CD14-positive monocyte (primary cell): Measurements from ENCODE around the gene TENT5C. TPM values are rescaled to one million over a fixed set of nuclear protein-coding genes. Genes with fewer than 3 reads are reported as not detected.
A peak's percentile ranks its signal among the peaks of the same experiment; 100 is the strongest.

ENCODE experiments used
- DNase-seq, 3 donors: peaks; one replicate each; pipeline ENCODE4 v3.0.0-alpha.2; 2011 to 2022
- H2AFZ ChIP-seq: 2 replicates; pipeline ENCODE4 v1.6.0; 2012; ENCODE audit warnings: mild to moderate bottlenecking, low read depth, low read length, inconsistent platforms; ENCODE audit not compliant: insufficient read depth, poor library complexity, severe bottlenecking
- H3K27ac ChIP-seq, 2 donors: 1 replicate in 1 of 2; 2 replicates in 1 of 2; pipeline ENCODE4 v1.5.1; 2012 to 2013; ENCODE audit warnings: low read length in 2 of 2, control low read depth in 1 of 2, inconsistent platforms in 1 of 2, low read depth in 1 of 2, mild to moderate bottlenecking in 1 of 2
- H3K27me3 ChIP-seq, 2 donors: one replicate each; pipeline versions ENCODE4 v1.6.0 to v1.6.1; 2011 to 2013; ENCODE audit warnings: low read length in 2 of 2; ENCODE audit not compliant: control insufficient read depth in 2 of 2, insufficient read depth in 2 of 2
- H3K36me3 ChIP-seq, 2 donors: replicated peaks in 1 of 2; 1 replicate in 1 of 2; 2 replicates in 1 of 2; pipeline versions ENCODE4 v1.5.1 to v1.6.1; 2012 to 2013; ENCODE audit warnings: low read length in 2 of 2, control low read depth in 1 of 2, inconsistent platforms in 1 of 2, mild to moderate bottlenecking in 1 of 2; ENCODE audit not compliant: insufficient read depth in 2 of 2, control insufficient read depth in 1 of 2
- H3K4me1 ChIP-seq, 2 donors: 1 replicate in 1 of 2; 2 replicates in 1 of 2; pipeline versions ENCODE4 v1.5.1 to v1.6.1; 2012 to 2013; ENCODE audit warnings: low read length in 2 of 2, control low read depth in 1 of 2, inconsistent platforms in 1 of 2, mild to moderate bottlenecking in 1 of 2, moderate library complexity in 1 of 2; ENCODE audit not compliant: insufficient read depth in 2 of 2, control insufficient read depth in 1 of 2
- H3K4me2 ChIP-seq: replicated peaks from 2 replicates; pipeline ENCODE3; 2012; ENCODE audit warnings: low read length, moderate library complexity, mild to moderate bottlenecking; ENCODE audit not compliant: poor library complexity, severe bottlenecking; ENCODE audit errors: extremely low read depth
- H3K4me3 ChIP-seq, 3 experiments: fragments of 200-600 bp in 1 of 3; sonication (generic) in 1 of 3; replicated peaks in 1 of 3; 1 replicate in 2 of 3; 2 replicates in 1 of 3; pipeline ENCODE4 v1.5.1; 2011 to 2013; ENCODE audit warnings: low read length in 3 of 3, mild to moderate bottlenecking in 3 of 3, control low read depth in 2 of 3, low read depth in 2 of 3, inconsistent platforms in 1 of 3, moderate library complexity in 1 of 3
- H3K79me2 ChIP-seq: 2 replicates; pipeline ENCODE4 v1.6.0; 2012; ENCODE audit warnings: mild to moderate bottlenecking, control low read depth, inconsistent platforms, low read length, moderate library complexity; ENCODE audit not compliant: insufficient read depth
- H3K9ac ChIP-seq: 2 replicates; pipeline ENCODE4 v1.6.0; 2017; ENCODE audit warnings: low read length, mild to moderate bottlenecking; ENCODE audit not compliant: insufficient read depth, poor library complexity, severe bottlenecking
- H3K9me3 ChIP-seq, 2 donors: replicated peaks in 1 of 2; 1 replicate in 1 of 2; 2 replicates in 1 of 2; pipeline versions ENCODE4 v1.5.1 to v1.6.1; 2012 to 2013; ENCODE audit warnings: low read length in 2 of 2, control low read depth in 1 of 2; ENCODE audit not compliant: control insufficient read depth in 1 of 2, insufficient read depth in 1 of 2
- H4K20me1 ChIP-seq: 2 replicates; pipeline ENCODE4 v1.6.0; 2012; ENCODE audit warnings: mild to moderate bottlenecking, low read length, control low read depth, moderate library complexity; ENCODE audit not compliant: insufficient read depth
- H3K27ac Mint-ChIP-seq, 7 donors: one replicate each; pipeline ENCODE4 v1.8.0; 2020; ENCODE audit warnings: mild to moderate bottlenecking in 7 of 7, mixed read lengths in 7 of 7, moderate library complexity in 6 of 7, inconsistent platforms in 2 of 7
- H3K27me3 Mint-ChIP-seq, 3 donors: one replicate each; pipeline ENCODE4 v1.8.0; 2021 to 2022; ENCODE audit warnings: low read depth in 3 of 3, mild to moderate bottlenecking in 3 of 3, mixed read lengths in 3 of 3, moderate library complexity in 3 of 3, inconsistent platforms in 1 of 3
- H3K36me3 Mint-ChIP-seq, 2 donors: one replicate each; pipeline ENCODE4 v1.8.0; 2020; ENCODE audit warnings: mixed read lengths in 2 of 2, inconsistent platforms in 1 of 2, mild to moderate bottlenecking in 1 of 2
- H3K4me1 Mint-ChIP-seq: one replicate; pipeline ENCODE4 v1.8.0; 2020; ENCODE audit warnings: mild to moderate bottlenecking, mixed read lengths
- H3K4me3 Mint-ChIP-seq, 2 donors: one replicate each; pipeline ENCODE4 v1.8.0; 2020; ENCODE audit warnings: mild to moderate bottlenecking in 2 of 2, mixed read lengths in 2 of 2, moderate library complexity in 1 of 2
- H3K9me3 Mint-ChIP-seq, 7 donors: one replicate each; pipeline ENCODE4 v1.8.0; 2020 to 2022; ENCODE audit warnings: mixed read lengths in 7 of 7, mild to moderate bottlenecking in 6 of 7, moderate library complexity in 6 of 7, inconsistent platforms in 2 of 7
- CTCF ChIP-seq: fragments of 200-600 bp; IDR thresholded peaks from one replicate; pipeline ENCODE4 v1.8.0; 2022; ENCODE audit warnings: antibody characterized with exemption, mild to moderate bottlenecking
- WGBS: methylation state at CpG from one replicate; pipeline ENCODE4 v1.1.5; 2013; ENCODE audit warnings: missing lambda C conversion rate; ENCODE audit not compliant: insufficient coverage; 5-methylcytosine and 5-hydroxymethylcytosine counted together
- intact Hi-C, 2 donors: fragments of 100-400 bp; cut with micrococcal nuclease; formaldehyde crosslinking; loops; one replicate each; pipeline versions ENCODE4 v1.15.0 to v1.15.1; 2023
- polyA plus RNA-seq, 3 donors: library from polyadenylated mRNA; depleted of rRNA in 1 of 3; unstranded in 2 of 3; stranded (reverse) in 1 of 3; fragments of 300-500 nt in 2 of 3; fragments of >200 nt in 1 of 3; fragmentation: Illumina TruSeq in 2 of 3; gene quantifications; 1 replicate in 2 of 3; 2 replicates in 1 of 3; pipeline ENCODE4 v1.2.3, GENCODE V29; 2012 to 2021

TENT5C gene
- polyA plus RNA-seq, 3 donors = 0.17 to 0.69 (median 0.27) TPM

- TF ChIP-seq CTCF = no peak
- no peaks in the 10 kb centered on the region for H3K79me2 ChIP-seq
- H3K4me2 ChIP-seq = no peak overlapping the region
- no peaks in the 10 kb centered on the region for H3K36me3 ChIP-seq
- no peak overlapping the region for H2AFZ ChIP-seq
- no peak overlapping the region for H3K4me3 ChIP-seq
- peaks cover 3% of the 10 kb centered on the region for H3K4me1 Mint-ChIP-seq
- H3K27me3 Mint-ChIP-seq = peaks cover 4 to 13% (median 5%) of the 10 kb centered on the region in 3 donors
- WGBS = 100% methylated on average over 2 of the region's 4 CpGs
- no peaks in the 10 kb centered on the region for H3K27me3 ChIP-seq
- no peaks in the 10 kb centered on the region for H3K4me1 ChIP-seq
- no peak overlapping the region for H3K9ac ChIP-seq
- H3K27ac ChIP-seq = no peak overlapping the region
- no peak overlapping the region for H3K27ac Mint-ChIP-seq
- DNase-seq = no peak
- no peak overlapping the region for H3K4me3 Mint-ChIP-seq
- H4K20me1 ChIP-seq = no peaks in the 10 kb centered on the region
- H3K9me3 Mint-ChIP-seq = peaks cover 0 to 1% (median 0%) of the 10 kb centered on the region in 7 donors
- no peaks in the 10 kb centered on the region for H3K36me3 Mint-ChIP-seq
- intact Hi-C loops = no loop called here
- H3K9me3 ChIP-seq = no peaks in the 10 kb centered on the region
These were observed 47.3 kb downstream of the TENT5C start for GRCh38 chr1:117653195-117653594.

- peak overlapping the region in 1 of 7 donors; percentile 23 for H3K27ac Mint-ChIP-seq
- Histone ChIP-seq H3K36me3 (no peaks in the 10 kb centered on the region), H3K4me3 (no peak overlapping the region), H3K4me1 (no peaks in the 10 kb centered on the region), H2AFZ (no peak overlapping the region), H3K9me3 (no peaks in the 10 kb centered on the region), H3K79me2 (no peaks in the 10 kb centered on the region), H3K27me3 (no peaks in the 10 kb centered on the region), H3K27ac (no peak overlapping the region), H4K20me1 (no peaks in the 10 kb centered on the region), H3K4me2 (no peak overlapping the region), H3K9ac (no peak overlapping the region)
- peaks cover 0 to 1% (median 0%) of the 10 kb centered on the region in 7 donors for H3K9me3 Mint-ChIP-seq
- no peaks in the 10 kb centered on the region for H3K36me3 Mint-ChIP-seq
- DNase-seq = no peak
- H3K27me3 Mint-ChIP-seq = peaks cover 4 to 13% (median 5%) of the 10 kb centered on the region in 3 donors
- intact Hi-C loops = no loop called here
- TF ChIP-seq CTCF = no peak
- 67% methylated on average over 3 of the region's 11 CpGs for WGBS
- H3K4me1 Mint-ChIP-seq = peaks cover 3% of the 10 kb centered on the region
- no peak overlapping the region for H3K4me3 Mint-ChIP-seq
These were observed 48.1 kb downstream of the TENT5C start for GRCh38 chr1:117653732-117654492.
